Measurements from ENCODE around the gene TMPRSS3. TPM values are rescaled to one million over a fixed set of nuclear protein-coding genes. Genes with fewer than 3 reads are reported as not detected.

The TMPRSS3 gene
- total RNA-seq: not detected in 2 replicates

GRCh38 chr21:42395905-42396651 is at the start of gene TMPRSS3:
Gene TMPRSS3, minus strand, starts transcription at chr21:42396052. Its CDS starts 635 bp downstream, at chr21:42395417.
- no peak for DNase-seq (ENCODE audit: extremely low read depth, low read depth, low spot score)

- no peak for DNase-seq (ENCODE audit: extremely low read depth, low read depth, low spot score)
These were observed 49.5 kb upstream of the TMPRSS3 start for GRCh38 chr21:42445311-42445710.

DNA sequence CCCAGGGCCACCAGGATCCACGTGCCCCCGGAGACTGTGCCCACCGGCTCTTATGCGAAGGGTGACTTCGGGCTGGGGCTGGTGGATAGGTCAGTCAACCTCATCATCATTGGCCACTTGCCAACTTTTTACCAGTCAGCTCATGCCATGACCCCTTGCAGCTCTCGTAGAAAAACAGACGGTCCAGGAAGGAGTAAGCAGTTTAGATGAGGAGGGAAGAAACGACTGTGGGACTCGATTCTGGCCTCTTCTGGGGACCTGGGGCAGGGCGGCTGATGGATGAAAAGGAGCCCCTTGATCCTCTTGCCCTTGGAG is 48.9 kb upstream of the TMPRSS3 start:
- no peak for DNase-seq (ENCODE audit: extremely low read depth, low read depth, low spot score)

- no peak for DNase-seq (ENCODE audit: extremely low read depth, low read depth, low spot score)
These were observed 48.3 kb upstream of the TMPRSS3 start for GRCh38 chr21:42443876-42444744.

GRCh38 chr21:42443181-42443785 is 47.4 kb upstream of the TMPRSS3 start:
- DNase-seq (ENCODE audit: extremely low read depth, low read depth, low spot score): no peak

DNA sequence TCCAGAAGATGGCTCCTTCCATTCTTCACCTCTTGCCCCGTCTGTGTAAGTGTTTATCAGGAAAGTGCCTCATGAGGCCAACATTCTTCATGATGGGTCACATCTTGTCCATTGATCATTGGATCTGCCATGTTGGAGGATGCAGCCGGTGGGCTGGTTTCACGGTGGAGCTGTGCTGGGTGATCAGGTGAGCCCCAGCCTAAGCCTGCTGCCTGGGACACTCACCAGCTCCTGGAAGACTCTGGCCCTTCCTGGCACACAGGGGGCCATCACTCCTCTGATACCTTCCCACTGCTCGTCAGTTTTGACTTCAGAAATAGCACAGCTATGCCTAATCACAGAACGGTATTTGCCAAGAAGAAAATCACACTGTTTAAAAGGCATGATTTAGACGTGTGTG is 46.1 kb upstream of the TMPRSS3 start:
- DNase-seq (ENCODE audit: extremely low read depth, low read depth, low spot score): no peak

GRCh38 chr21:42440187-42440792 is 44.4 kb upstream of the TMPRSS3 start:
- DNase-seq (ENCODE audit: extremely low read depth, low read depth, low spot score): no peak

DNA sequence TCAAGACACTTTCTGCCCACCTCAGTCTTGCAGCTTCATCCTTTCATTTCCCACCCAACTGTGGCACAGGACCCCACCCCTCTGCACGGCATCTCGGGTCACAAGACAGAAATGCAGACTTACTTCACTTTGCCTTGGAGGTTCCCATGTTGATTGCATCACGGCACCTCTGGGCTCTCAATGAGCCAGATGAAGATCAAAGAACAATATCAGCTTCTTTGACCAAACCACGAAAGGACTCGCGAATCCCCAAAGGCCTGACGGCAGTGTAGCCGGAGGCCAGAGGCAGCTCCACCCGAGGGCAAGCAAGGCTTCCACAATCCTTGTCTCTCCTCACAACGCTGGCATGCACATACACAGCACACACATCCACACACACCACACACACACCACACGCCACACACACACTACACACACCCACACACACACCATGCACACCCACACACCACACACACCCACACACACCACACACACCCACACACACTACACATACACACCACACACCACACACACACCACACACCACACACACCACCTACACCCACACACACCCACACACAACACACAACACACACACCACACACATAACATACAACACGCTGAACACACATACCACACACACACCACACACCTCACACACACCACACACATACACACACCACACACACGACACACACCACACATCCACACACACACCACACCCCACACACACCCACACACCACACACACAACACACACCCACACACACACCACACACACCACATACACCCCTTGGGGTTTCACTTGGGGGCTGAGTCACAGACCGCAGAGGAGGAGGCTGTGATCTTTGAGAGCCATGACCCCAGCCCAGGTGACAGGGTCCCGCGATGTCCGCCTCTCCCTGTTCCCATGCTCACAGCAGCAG is 43.7 kb upstream of the TMPRSS3 start:
- no peak for DNase-seq (ENCODE audit: extremely low read depth, low read depth, low spot score)

DNA sequence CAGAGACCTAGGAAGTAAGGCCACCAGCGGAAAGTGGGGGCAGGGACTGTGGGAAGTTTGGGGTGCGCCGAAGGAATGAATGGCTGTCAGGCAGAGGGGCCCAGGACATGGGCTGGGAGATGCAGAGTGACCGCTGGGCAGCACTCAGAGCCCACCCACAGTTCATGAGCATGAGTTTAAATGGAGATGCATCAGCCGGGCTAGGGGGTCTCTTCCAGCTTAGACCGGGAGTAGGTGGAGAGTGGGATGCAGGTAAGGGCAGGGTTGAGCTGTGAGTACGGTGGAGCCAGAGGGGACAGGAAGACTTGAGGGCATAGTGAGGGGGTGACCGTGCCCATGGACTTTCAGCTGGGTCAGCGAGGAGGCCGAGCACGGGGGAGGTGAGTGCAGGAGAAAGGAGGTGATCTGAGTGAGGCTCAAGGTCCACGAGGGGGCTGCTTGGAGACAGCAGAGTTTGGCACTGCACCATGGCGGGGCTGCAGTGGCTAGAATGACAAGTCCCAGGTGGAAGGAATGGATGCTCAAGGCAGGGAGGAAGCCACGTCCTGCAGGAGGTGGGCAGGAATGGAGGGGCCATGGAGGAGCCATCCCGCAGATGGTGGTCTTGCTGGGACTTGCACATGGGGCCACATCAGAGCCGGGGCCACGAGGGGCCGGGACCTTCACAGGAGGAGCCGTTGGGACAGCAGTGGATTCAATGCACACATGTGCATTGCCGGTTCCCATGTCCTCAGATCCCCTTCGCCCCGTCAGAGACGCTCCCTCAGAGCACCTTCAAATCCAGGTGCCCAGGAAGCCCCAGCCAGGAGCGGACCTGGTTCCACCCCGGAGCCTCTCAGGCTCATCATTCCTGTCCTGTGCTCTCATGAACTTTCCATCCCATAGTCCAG is 42.7 kb upstream of the TMPRSS3 start:
- no peak for DNase-seq (ENCODE audit: extremely low read depth, low read depth, low spot score)

DNA sequence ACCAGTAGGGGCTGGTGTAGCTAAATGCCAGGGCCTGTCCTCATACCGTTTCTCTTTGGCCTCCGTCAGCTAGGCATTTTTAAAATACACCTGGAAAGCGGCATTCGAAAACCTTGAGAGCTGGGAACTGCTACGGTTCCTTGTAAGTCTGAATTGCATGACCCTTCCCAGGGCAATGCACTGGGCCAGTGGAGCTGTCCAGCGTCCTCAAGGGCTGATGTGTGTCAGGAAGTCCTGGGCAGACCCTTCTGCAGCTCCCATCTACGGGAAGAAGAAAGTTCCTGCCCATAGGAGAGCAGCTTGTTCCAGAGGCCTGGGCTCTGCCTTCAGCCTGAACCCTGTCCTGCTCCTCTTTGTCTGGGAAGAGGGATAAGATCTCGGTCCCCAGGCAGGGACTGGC is 41.9 kb upstream of the TMPRSS3 start:
- no peak for DNase-seq (ENCODE audit: extremely low read depth, low read depth, low spot score)

GRCh38 chr21:42436914-42437313 is 41.1 kb upstream of the TMPRSS3 start:
- no peak for DNase-seq (ENCODE audit: extremely low read depth, low read depth, low spot score)

GRCh38 chr21:42435833-42436232 is 40.0 kb upstream of the TMPRSS3 start:
- DNase-seq (ENCODE audit: extremely low read depth, low read depth, low spot score): no peak

DNA sequence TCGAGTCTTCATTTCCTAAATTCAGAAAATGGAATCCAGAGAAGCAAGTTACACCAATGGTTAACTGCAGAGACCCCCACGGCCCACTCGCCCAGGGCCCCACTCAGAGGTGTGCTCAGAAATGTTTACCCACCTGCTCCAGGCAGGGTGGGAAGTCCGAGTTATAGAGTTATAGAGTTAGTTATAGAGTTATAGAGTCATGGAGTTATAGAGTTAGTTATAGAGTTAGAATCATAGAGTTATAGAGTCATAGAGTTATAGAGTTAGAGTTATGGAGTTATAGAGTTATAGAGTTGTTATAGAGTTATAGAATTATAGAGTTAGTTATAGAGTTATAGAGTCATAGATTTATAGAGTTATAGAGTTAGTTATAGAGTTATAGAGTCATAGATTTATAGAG is 39.5 kb upstream of the TMPRSS3 start:
- DNase-seq (ENCODE audit: extremely low read depth, low read depth, low spot score): no peak

DNA sequence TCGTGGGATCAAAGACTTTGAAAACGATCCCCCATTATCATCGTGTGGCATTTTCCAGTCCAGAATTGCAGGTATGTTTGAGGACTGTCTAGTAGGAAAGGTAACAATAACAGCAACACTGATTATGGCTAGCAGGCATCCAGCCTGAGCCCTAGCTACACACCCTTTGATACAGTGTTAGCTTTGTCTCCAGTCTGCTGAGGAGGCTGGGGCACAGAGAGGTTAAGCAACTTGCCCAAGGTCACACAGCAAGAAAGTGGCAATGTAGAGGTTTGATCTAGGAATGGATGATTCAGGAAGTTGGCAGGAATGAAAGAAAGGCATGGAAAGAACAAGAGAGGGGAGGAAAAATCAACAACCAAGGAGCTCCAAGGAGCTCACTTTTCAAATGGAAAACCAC is 39.0 kb upstream of the TMPRSS3 start:
- no peak for DNase-seq (ENCODE audit: extremely low read depth, low read depth, low spot score)

GRCh38 chr21:42433946-42434551 is 38.2 kb upstream of the TMPRSS3 start:
- DNase-seq (ENCODE audit: extremely low read depth, low read depth, low spot score): no peak

GRCh38 chr21:42432695-42433094 is 36.8 kb upstream of the TMPRSS3 start:
- no peak for DNase-seq (ENCODE audit: extremely low read depth, low read depth, low spot score)

DNA sequence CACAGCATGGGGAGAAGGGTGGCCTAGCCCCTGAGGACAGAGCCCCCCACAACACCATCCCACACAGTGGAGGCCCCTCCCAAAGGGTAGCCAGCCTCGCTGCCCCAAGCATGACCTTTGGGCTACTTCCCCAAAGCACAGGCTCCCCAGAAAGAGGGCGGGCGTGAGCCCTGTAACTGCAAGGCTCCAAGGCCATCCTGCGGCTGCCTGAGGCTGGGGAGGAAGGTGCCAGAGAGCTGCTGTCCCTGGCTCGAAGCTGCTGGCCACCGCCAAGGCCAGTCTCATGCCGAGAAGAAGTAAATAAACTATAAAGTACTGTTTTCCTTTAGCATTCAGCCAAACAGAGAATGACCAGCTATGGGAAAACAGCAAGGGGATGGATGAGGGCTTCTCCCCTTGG is 35.3 kb upstream of the TMPRSS3 start:
- DNase-seq (ENCODE audit: extremely low read depth, low read depth, low spot score): no peak

DNA sequence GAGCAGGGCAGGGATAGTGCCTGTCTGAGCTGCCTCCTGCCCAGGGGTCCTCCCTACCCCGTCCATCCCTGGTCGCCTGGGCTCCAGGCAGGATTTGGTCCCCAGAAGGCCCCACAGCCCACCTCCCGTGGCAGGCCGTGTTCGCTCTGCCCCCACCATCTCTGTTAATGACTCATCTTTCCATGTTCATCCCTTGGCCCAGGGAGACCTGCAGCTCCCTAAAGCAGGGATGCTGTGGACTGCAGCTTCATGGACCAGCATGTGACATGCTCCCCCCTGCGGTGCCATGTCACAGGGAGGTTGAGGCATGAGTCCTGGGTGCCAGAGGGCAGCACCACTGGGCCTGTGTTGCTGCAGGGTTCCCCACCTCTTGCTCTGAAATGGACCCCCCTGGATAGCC is 34.7 kb upstream of the TMPRSS3 start:
- DNase-seq (ENCODE audit: extremely low read depth, low read depth, low spot score): no peak

GRCh38 chr21:42429856-42430255 is 34.0 kb upstream of the TMPRSS3 start:
- no peak for DNase-seq (ENCODE audit: extremely low read depth, low read depth, low spot score)
